ENCODE results near the gene NAV2.

DNA sequence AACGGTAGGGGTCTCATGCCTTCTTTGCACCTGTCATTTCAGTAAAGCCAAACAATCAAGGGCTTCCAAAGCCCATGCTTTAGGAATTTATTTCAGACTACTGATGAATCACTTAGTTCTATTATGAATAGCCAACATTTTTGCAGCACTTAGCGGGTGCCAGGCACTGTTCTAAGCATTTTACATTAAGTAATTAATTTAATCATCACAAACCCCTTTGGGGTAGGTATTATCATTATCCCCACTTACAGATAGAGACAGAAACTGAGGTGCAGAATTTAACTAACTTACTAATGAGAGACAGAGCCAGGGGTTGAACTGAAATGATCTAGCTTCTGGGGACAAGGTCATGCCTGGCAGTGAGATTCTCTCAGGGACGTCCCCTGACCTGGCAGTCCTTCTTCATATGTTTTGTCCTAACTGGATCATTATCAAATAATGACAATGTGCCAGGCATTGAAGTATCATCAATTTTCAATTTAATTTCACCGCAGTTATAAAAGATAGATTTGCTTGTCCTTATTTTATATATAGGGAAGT lies 31.7 kb upstream of the NAV2 start:
- TF ChIP-seq POLR2AphosphoS5 (IDR thresholded peaks at IDR 0.05), result no peak
- TF ChIP-seq, protein P1, sequence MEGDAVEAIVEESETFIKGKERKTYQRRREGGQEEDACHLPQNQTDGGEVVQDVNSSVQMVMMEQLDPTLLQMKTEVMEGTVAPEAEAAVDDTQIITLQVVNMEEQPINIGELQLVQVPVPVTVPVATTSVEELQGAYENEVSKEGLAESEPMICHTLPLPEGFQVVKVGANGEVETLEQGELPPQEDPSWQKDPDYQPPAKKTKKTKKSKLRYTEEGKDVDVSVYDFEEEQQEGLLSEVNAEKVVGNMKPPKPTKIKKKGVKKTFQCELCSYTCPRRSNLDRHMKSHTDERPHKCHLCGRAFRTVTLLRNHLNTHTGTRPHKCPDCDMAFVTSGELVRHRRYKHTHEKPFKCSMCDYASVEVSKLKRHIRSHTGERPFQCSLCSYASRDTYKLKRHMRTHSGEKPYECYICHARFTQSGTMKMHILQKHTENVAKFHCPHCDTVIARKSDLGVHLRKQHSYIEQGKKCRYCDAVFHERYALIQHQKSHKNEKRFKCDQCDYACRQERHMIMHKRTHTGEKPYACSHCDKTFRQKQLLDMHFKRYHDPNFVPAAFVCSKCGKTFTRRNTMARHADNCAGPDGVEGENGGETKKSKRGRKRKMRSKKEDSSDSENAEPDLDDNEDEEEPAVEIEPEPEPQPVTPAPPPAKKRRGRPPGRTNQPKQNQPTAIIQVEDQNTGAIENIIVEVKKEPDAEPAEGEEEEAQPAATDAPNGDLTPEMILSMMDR (IDR thresholded peaks at IDR 0.05 in 8 of 11, conservative IDR thresholded peaks at IDR 0.05 in 3 of 11), result no peak
